ENCODE measurements around the gene SH2D1A.

GRCh38 chrX:124307253-124307907 lies 39.0 kb upstream of the SH2D1A start:
- no peak for TF ChIP-seq CTCF (IDR thresholded peaks at IDR 0.05; ENCODE audit: low read depth, low read length, missing input control)
- TF ChIP-seq ATF3 (IDR thresholded peaks at IDR 0.05), result no peak
- TF ChIP-seq HNF4A (conservative IDR thresholded peaks at IDR 0.05), result no peak
- TF ChIP-seq ZBTB33 (IDR thresholded peaks at IDR 0.05), result no peak
- no peak for TF ChIP-seq RAD21 (IDR thresholded peaks at IDR 0.05)
- TF ChIP-seq FOXA1 (IDR thresholded peaks at IDR 0.05), result no peak
- no peak for TF ChIP-seq REST (IDR thresholded peaks at IDR 0.05)
